ENCODE measurements around the gene ROBO1.

The ROBO1 gene

DNA sequence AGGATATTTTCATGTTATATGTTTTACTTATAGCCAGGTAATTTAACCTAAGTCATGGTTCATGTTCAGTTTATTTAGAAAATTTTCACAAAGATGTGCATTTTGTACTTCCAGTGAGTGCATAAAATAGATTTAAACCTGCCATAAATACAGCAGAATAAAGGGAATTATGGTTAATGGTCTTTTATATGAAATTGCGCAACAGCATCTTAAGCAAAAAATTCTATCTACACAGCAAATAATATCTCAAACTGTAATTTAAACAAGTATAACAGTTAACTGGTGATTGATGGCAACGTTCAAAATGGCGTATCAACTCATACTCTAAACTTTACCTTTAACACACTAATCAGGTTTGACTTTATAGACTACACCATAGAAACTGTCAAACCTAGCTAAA, 97.6 kb downstream of the ROBO1 start:
- DNase-seq (ENCODE audit: low spot score), result no peak

DNA sequence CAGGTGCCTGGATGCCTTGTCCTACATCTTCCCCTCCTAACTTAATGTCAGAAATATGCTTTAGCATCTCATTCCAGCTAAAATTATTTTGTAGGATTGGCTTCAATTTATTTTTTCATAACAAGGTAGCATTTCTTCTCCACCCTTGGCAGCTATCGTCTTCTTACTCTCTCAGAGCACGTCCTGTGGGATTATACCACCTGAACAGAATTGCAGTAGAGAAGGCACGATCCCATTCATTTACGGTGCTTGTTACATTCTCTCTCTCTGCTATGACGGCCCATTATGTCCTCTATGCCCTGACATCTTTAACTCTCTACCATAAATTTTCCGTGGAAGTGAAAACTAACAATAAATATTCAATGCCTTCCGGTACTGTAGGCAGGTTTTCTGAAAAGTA, 103.3 kb downstream of the ROBO1 start:
- DNase-seq (ENCODE audit: low spot score), result no peak

DNA sequence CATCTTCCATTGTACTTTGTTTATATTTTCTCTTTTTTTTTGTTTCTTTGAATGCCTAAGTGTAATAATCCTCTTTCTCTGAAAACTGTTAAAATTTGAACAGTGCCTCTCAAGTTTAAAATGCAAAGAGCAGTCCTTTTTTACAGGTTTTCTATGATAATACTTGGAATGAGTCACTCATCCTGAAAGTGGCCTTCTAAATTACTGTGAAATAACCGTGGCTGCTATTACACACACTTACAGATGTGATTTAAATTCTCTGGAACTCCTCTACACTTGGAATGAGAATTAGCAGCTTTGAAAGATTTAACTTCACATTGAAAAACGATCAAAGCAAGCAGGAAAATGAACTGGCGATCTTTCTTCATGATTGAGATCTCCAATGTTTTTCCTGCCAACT, 105.9 kb downstream of the ROBO1 start:
- no peak for DNase-seq (ENCODE audit: low spot score)

DNA sequence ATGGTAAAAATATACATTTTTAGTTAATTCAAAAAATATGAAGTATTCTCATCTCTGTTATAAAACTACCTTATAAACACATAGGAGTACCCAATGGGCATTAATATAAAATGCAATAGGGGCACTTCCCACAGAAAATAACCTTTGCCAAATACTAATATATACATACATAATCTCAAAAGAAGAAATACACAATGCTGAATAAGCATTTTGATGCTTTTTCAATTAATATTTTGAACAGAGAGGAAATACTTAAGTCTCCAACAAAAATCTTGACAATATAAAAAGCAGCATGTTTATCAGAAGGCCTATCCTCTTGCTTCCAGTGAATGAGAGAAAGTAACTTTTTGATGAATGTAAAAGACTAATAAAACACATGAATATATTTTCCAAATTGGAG, 110.7 kb downstream of the ROBO1 start:
- no peak for DNase-seq (ENCODE audit: low spot score)

DNA sequence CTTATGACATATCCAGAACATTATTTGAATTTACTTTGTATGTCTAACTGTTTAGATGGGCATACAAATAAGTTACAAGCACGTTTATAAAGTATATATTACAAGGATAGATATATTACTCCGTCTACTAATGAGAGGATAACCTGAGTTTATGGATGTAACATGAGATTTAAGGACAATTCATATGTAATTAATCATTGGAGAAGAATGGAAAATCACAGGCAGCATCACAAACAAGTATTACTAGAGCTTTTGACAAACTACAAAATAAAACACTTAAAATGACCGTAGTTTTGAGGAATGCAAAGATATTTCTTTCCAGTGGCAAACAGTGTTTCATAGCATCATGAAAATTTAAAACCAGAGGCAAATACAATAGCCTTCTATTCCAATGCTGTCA, 113.8 kb downstream of the ROBO1 start:
- no peak for DNase-seq (ENCODE audit: low spot score)

DNA sequence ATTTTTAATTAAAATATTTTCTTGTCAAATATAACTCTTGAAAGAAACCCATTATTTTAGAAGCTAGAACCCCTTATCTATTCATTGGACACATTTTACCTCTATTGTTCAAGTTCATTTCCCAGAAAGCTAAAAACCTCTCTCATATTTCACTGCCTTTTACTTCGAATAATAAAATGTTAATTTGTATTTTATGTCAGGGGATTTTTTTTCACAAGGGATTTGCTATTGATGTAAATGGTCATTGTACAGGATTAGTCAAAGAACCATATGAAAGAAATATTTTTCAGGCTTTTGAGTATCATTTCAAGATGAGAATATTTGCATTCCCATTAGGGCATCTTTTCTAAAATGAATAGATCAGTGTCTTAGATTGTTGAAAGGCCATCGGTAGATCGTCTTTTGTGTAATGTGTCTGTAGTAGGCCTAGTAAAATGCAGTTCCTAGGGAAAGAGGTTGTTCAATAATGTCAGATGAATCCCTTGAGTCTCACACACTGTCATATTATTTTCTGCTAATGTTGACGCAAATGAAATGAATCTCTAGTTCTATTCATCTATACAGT, 114.5 kb downstream of the ROBO1 start:
- no peak for DNase-seq (ENCODE audit: low spot score)

DNA sequence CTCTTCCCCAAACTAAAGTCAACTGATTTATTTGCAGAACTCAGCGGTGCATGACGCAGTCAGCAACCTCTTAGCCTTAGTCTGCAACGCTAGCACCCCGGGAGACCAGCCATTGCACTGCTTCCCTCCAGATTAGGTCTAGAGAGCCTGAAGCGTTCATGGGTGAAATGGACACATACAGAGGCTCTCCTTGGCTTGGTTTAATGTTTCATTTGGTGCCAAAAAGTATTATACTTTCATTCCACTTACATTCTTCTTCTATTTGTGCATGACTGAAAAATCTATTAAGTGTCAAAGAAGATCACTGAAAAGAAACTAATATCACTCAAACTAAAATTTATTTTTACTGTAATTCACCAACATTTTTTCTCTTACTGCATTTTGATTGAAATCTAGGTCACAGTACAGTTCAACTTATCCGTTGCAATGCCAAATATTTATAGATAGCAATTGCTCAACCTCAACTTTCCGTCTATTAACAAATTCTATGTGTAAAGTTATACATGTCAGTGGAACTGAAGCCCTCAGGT, 116.2 kb downstream of the ROBO1 start:
- no peak for DNase-seq (ENCODE audit: low spot score)

DNA sequence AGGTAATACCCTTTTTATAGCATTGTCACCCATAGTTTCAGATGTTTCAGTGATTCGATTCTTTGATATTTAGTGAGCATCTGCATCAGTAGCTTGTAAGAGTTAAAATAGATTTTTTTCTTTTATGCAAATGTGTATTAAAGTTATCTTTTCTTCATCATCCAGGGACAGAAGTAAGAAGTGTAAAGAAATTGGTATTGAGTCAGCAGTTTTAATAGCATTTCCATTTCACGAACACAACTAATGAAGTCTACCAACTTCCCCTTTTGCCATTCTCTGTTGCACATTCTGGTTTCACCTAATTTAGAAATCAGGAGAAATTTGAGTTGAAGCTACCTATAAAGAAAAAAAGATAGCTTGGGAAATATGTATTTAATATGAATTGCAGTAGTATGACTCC, 127.9 kb downstream of the ROBO1 start:
- no peak for DNase-seq (ENCODE audit: low spot score)

DNA sequence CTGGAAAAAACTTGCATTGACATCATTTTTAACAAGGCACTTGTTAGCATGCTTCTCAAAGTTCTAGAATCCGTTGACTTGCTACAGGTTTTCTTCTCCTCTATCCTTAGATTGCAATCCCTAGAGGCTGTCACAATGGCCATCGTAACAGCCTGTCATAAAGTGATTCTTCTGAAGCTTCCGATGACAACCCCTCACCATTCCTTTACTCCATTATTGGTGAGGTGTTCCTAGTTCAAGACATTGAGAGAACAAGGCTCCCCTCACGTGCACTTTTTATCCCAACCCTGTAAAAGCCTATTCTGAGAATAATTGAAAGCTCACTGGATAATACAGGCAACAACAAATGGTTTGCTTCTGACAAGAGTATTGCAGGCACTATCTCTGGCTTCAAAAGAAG, 131.4 kb downstream of the ROBO1 start:
- DNase-seq (ENCODE audit: low spot score), result no peak

DNA sequence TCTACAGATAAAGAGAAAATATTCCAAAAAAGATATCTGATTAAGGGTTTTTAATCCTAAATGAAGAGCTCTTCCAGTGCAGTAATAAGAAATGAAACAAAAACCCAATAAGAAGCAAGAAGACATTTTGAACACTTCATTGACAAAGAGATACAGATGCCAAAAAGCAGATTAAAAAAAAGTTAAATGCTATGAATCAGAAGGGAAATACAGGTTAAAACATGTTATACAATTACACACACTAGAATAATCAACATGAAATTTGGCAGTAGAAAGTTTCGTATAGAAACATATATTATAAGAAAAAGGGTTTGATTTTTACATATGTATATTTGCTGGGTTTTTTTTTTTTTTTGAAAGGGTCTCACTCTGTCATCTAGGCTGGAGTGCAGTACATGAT, 135.0 kb downstream of the ROBO1 start:
- no peak for DNase-seq (ENCODE audit: low spot score)

DNA sequence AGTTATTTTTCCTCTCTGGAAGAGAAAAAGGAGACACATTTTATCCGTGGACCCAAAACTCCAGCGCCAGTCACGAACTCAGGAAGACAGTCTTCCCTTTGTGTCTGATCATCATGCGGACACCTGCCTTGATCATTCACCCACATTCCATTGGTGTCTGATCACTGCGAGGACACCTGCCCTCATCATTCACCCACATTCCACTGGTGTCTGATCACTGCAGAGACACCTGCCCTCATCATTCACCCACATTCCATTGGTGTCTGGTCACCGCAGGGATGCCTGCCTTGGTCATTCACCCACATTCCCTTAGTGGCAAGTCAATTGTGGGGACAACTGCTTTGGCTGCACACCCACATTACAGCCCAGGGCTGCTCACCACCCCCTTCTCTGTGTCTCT, 148.9 kb downstream of the ROBO1 start:
- no peak for DNase-seq (ENCODE audit: low spot score)

DNA sequence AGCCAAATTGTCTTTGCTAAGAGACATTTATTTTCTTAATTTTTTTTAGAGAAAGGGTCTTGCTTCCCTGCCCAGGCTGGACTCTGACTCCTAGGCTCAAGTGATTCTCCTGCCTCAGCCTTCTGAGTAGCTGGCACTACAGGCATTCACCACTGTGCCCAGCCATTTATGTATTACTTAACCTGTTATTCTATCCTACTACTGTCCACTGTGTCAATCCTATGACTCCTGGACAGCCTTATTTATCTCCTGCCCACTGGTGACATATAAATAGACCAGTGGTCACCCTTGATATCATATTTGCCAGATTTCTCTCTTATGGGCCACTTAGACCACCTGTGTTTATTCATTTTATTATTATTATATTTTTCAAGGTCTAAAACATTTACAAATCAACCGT, 161.4 kb downstream of the ROBO1 start:
- no peak for DNase-seq (ENCODE audit: low spot score)

DNA sequence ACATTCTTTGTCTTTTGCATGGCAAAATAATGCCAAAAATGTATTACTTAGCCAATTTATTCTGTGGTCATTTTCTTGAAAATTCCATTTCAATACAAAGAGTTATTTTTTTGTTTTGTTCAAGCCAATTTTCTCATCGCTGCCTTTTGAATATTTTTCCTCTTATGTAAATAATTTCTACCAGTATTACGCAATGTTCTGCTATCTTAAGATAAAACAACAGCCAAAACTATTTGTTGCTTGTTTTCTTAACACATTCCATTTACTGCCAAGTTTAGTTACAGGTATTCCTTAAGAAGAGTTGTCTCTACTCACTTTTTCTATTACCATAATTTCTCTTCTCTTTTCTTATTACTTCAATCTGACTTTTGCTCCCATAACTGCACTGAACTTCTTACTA, 163.1 kb downstream of the ROBO1 start:
- DNase-seq (ENCODE audit: low spot score), result no peak

DNA sequence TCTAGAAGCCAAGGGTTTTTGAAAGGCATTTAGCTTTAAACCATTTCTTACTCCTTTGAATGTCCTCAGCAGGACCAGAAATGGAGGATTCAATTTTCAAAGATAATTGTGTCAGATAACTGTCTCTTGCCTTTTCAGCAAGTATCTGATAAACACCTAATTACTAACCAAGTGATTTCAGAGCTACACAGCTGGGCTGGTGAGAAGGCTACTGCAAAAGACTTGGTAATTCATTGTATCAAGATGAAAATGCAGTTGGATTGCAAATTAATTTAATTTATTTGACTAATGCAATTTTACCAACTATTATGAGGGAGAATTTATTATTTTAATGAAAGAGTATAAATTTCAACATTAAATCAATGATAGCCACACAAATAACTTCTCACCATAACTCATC, 165.4 kb downstream of the ROBO1 start:
- no peak for DNase-seq (ENCODE audit: low spot score)

DNA sequence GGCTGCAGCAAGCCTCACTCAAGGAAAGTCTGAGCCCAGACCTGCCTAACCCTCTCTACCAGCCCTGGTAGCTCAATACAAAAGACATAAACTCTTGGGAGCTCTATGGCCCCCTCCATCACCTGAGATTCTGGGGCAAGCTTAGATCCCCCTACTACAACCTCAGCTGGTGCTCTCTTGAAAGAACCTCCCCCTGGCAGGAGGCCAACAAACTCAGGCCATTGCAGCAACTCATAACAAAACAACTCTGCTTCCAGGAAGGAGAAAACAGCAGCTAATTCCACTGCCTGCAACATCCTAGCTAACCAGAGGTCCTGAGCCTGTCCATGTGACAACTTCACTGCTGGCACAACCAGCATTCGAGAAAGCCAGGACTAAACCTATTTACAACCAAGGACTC, 169.2 kb downstream of the ROBO1 start:
- DNase-seq (ENCODE audit: low spot score), result no peak

DNA sequence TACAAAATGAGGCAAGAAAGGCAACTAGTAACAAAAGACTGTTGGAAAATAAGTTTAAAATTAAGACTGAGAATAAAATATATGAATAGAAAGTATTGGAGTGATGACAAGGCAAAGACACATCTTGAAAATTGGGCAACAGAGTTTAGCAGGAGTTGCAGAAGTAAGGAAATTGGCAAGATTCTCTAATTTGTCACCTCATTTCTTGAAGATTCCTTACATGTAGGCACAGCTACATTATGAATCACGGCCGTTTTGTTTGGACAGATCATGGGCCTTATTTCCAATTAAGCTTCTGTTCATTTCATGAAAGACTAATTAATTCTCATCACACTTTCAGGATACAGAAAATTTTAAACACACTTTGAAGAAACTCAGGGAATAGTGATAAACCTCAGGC, 170.1 kb downstream of the ROBO1 start:
- DNase-seq (ENCODE audit: low spot score), result no peak

DNA sequence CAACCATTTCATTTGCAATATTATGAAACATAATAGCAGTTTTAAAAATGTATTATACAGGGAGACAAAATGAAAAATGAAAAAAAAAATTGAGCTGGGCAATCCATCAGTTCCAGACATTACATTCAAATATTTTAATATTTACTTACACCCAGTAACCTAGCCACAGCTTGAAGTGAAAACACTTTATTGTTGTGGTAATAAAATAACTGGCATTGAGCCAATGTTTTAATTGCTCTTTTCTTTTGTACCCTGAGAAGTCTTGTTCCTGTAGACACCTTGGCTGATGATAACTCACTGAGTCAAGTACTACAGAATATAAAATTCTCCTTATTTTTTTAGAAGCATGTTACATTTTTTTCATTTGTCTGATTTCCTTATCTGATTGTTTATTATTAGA, 180.6 kb downstream of the ROBO1 start:
- DNase-seq (ENCODE audit: low spot score), result no peak

DNA sequence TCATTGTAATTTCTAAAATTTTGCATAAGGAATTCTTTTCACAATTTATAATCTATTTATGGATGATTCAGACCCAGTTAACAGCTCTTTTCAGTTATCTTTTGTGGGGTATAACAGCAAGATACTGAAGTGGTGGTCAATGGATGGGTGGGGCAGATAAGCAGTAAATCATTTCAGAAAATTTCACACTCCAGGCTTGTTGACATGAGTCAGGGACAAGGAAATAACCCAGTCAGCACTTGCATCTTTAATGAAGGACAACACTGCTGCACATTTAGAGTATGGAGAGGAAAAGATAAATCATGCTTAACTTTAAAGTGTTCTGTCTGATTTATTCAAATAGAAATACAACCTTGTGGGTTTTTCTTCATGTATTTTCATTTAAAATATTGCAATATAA, 181.6 kb downstream of the ROBO1 start:
- DNase-seq (ENCODE audit: low spot score), result no peak

DNA sequence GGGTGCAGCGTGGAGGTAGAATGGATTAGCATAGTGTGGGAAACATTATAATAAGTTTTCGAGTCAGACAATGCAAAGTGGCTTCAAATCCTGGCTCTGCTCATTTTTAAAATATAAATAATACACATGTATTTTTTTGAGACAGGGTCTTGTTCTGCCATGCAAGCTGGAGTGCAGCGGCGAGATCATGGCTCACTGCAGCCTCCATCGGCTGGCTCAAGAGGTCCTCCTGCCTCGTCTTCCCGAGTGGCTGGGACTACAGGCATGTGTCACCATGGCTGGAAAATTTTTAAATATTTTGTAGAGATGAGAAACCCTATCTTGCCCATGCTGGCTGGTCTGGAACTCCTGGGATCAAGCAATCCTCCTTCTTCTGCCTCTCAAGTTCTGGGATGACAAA, 194.9 kb downstream of the ROBO1 start:
- DNase-seq (ENCODE audit: low spot score), result no peak

DNA sequence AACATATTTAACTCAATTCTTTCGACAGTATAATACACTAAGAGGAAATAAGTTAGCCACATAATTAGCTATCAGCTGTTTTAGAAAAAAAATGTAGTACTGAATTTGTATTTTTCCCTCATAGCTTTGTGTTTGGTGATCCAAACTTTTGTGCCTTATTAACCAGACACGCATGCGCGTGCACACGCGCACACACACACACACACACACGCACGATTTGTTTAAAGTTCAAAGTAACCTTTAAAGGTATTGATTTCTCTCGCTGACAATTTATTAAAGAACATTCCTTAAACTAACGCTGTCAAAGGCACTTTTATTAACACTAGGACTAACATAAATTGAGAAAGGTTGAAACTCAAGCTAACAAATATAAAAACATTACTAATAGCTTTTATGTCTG, 198.9 kb downstream of the ROBO1 start:
- no peak for DNase-seq (ENCODE audit: low spot score)

DNA sequence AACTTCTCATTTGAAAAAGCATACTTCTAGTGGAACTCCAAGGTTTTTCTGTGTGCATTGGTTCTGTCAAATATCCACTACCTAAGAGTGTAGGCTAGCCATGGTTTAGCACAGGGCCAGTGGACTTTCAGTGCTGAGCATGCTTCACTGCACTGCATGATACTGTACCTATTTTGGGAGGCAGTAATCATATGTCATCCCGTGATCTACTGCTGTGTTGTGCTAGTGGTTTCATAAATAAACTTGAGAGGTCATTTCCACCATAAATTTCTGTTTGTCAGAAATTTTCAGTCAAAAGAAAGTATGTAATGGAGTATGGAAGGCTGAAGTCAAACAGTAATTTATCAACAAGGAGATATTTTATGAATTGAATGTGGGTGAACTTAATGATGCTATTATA, 203.6 kb downstream of the ROBO1 start:
- DNase-seq (ENCODE audit: low spot score), result no peak

DNA sequence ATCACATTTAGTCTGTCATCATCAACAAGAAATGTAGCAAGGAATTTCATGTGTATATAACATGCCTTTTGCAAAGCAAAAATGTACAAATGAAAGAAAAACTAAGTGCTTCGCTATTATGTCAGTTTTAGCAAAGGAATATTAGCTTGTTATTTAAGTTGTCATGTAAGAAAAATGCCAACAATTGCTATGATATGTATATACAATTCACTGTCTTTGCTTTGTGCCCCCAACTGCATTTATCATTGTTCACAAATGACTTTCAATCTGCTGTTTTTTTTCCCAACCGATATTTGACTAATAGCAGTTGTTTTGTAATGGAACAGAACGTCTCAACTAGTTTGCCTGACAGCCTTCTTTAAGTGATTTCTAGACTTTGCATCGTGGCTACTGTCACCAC, 207.1 kb downstream of the ROBO1 start:
- no peak for DNase-seq (ENCODE audit: low spot score)

DNA sequence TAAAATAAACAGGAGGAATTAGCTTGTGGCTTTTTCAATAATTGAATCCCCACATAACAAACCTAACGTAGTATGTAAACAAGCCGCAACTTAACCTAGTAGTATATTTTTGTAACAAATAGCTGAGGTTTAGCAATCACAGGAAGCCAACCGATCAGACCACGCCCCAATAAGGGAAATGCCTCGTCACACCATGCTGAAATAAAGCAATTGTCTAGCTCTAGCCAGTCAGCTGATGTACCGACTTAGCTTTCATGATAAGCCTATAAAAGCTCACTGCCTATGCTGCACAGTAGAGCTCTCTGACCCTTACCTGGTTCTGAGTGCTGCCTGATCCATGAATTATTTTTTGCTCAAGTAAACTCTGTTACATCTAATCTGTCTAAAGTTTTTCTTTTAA, 208.9 kb downstream of the ROBO1 start:
- DNase-seq (ENCODE audit: low spot score), result no peak

DNA sequence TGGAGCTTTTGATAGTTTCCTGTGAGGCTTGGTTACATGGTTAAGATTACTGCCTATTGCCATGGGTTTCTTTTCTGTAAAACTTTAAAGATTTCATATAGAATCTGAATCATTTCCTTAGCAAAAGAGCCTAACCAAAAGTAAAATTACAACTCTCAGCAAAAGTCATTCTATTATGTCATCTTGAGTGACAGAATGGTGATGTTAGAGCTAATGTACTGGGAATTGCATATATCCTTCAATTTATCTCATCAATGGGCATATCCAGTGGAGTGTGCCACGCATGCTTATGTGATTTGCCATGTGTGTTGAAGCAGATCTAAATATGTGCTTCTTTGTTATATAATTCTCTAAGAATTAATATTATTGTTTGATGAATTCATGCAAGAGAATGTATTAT, 212.1 kb downstream of the ROBO1 start:
- DNase-seq (ENCODE audit: low spot score), result no peak

DNA sequence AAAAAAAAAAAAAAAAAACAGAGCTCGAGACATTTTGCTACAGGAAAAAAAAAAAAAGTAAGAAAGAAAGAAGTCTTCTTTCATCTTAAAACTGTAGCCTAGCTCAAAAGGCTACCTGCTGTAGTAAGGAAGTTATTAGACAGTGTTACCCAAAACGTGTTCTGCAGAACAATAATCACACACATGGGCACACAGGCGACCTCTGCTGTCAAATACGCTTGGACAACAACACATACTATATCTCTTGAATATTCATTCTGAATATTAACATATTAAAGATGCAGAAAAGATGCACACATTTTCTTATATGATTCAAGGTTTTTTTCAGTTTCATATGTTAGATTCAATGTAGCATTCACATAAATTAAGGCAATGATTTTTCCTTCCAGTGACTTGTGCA, 215.8 kb downstream of the ROBO1 start:
- no peak for DNase-seq (ENCODE audit: low spot score)

Measured in CD4-positive, alpha-beta T cell treated with Interleukin-2 at 100 ng/mL for 4 hours (primary cell).